ENCODE results near the gene S1PR3.

S1PR3 gene

GRCh38 chr9:89015336-89015735 lies 24.1 kb downstream of the S1PR3 start:
- Histone ChIP-seq H3K4me3 (replicated peaks; ENCODE audit: low read depth, low read length) (no peak overlapping the region), H3K36me3 (ENCODE audit: control insufficient read depth, insufficient read depth, low read length) (no peaks in the 10 kb centered on the region), H3K27me3 (replicated peaks; ENCODE audit: control insufficient read depth, insufficient read depth, low read length) (peaks cover 2% of the 10 kb centered on the region)
- no peak for DNase-seq (ENCODE audit: extremely low read depth, insufficient read length)
- TF ChIP-seq, protein P1, sequence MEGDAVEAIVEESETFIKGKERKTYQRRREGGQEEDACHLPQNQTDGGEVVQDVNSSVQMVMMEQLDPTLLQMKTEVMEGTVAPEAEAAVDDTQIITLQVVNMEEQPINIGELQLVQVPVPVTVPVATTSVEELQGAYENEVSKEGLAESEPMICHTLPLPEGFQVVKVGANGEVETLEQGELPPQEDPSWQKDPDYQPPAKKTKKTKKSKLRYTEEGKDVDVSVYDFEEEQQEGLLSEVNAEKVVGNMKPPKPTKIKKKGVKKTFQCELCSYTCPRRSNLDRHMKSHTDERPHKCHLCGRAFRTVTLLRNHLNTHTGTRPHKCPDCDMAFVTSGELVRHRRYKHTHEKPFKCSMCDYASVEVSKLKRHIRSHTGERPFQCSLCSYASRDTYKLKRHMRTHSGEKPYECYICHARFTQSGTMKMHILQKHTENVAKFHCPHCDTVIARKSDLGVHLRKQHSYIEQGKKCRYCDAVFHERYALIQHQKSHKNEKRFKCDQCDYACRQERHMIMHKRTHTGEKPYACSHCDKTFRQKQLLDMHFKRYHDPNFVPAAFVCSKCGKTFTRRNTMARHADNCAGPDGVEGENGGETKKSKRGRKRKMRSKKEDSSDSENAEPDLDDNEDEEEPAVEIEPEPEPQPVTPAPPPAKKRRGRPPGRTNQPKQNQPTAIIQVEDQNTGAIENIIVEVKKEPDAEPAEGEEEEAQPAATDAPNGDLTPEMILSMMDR (IDR thresholded peaks at IDR 0.05; ENCODE audit: insufficient read depth, low read length, poor library complexity, severe bottlenecking): no peak

GRCh38 chr9:89020754-89021153 lies 29.5 kb downstream of the S1PR3 start:
- no peak for DNase-seq (ENCODE audit: extremely low read depth, insufficient read length)
- TF ChIP-seq, protein P1 (IDR thresholded peaks at IDR 0.05; ENCODE audit: insufficient read depth, low read length, poor library complexity, severe bottlenecking): no peak
- H3K36me3 ChIP-seq (ENCODE audit: control insufficient read depth, insufficient read depth, low read length): no peaks in the 10 kb centered on the region
- no peak overlapping the region for H3K4me3 ChIP-seq (replicated peaks; ENCODE audit: low read depth, low read length)
- H3K27me3 ChIP-seq (replicated peaks; ENCODE audit: control insufficient read depth, insufficient read depth, low read length): no peaks in the 10 kb centered on the region

- TF ChIP-seq, protein P1 (IDR thresholded peaks at IDR 0.05; ENCODE audit: insufficient read depth, low read length, poor library complexity, severe bottlenecking): no peak
- no peaks in the 10 kb centered on the region for H3K36me3 ChIP-seq (ENCODE audit: control insufficient read depth, insufficient read depth, low read length)
- no peaks in the 10 kb centered on the region for H3K27me3 ChIP-seq (replicated peaks; ENCODE audit: control insufficient read depth, insufficient read depth, low read length)
- no peak for DNase-seq (ENCODE audit: extremely low read depth, insufficient read length)
- H3K4me3 ChIP-seq (replicated peaks; ENCODE audit: low read depth, low read length): no peak overlapping the region
Measured at GRCh38 chr9:89021154-89021803, 30.0 kb downstream of the S1PR3 start.

DNA sequence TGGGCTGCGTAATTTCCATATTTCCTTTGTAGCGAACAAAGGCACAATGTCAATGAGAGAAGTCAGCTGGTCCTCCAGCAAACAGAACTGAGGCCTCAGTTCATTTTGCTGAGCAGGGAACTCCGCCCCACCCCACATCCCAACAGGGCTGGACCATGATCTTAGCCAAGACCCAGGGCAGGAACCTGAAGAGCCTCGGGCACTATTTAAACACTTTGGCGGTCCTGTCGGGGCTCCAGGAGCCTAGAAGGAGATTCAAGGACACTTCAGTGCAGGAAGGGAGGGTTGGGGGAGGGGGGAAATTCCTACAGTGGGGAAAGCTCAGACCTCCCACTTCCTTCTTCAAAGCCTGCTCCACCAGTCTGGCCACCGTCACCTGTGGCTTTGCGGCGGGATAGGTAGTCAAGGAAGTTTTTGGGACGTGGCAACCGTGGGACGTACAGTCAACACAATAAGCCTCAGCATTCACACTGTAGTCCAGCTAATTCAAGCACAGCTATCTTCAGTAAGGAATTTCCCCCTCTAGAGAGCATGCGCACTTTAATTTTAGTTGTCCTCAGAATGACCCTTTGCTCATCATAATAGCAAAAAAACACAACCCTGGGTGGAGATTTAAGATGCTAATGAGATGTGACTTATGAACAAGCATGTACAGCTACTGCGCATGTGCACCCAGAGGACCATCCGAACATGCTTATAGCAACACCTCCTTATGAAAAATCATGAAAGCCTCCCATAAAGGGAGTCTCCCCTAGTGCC lies 30.9 kb downstream of the S1PR3 start:
- Histone ChIP-seq H3K27me3 (replicated peaks; ENCODE audit: control insufficient read depth, insufficient read depth, low read length) (no peaks in the 10 kb centered on the region), H3K36me3 (ENCODE audit: control insufficient read depth, insufficient read depth, low read length) (no peaks in the 10 kb centered on the region), H3K4me3 (replicated peaks; ENCODE audit: low read depth, low read length) (no peak overlapping the region)
- TF ChIP-seq, protein P1 (IDR thresholded peaks at IDR 0.05; ENCODE audit: insufficient read depth, low read length, poor library complexity, severe bottlenecking): no peak
- no peak for DNase-seq (ENCODE audit: extremely low read depth, insufficient read length)

DNA sequence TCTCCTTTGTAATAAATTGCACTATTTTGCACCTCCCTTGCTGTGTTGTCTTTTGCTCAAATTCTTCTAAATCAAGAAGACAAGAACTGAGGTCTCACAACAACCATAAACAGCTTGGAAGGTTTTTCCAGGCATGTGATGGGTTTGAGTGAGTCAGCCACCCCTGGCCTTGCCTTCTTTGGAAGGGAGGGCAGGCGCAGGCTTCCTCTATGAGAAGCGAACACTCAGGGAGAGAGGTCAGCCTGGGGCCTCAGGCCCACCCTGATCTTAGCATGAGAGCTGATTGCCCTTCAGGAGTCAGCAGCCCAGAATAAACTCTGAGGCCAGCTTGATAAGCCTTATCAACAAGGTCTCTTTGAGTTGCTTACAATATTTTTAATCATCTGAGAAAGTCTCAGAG lies 31.6 kb downstream of the S1PR3 start:
- no peak for DNase-seq (ENCODE audit: extremely low read depth, insufficient read length)
- TF ChIP-seq, protein P1 (IDR thresholded peaks at IDR 0.05; ENCODE audit: insufficient read depth, low read length, poor library complexity, severe bottlenecking): no peak
- Histone ChIP-seq H3K27me3 (replicated peaks; ENCODE audit: control insufficient read depth, insufficient read depth, low read length) (no peaks in the 10 kb centered on the region), H3K36me3 (ENCODE audit: control insufficient read depth, insufficient read depth, low read length) (no peaks in the 10 kb centered on the region), H3K4me3 (replicated peaks; ENCODE audit: low read depth, low read length) (no peak overlapping the region)
